K562 (cell line): Measurements from ENCODE around the gene ZNF655.
"Not testable (repeated sequence)": the region's sequence is repeated elsewhere in the genome, so short reads cannot be mapped to it uniquely, and the experiment has no call there.

ENCODE experiments used
- BACH1 ChIP-seq: fragments of 200-800 bp; sonication (Bioruptor generic); IDR thresholded peaks from 2 replicates; pipeline ENCODE4 v1.6.1; 2016; ENCODE audit warnings: missing genetic modification characterization, missing compliant biosample characterization
- EP300 ChIP-seq: IDR thresholded peaks from 2 replicates; pipeline ENCODE4 v1.6.1; 2012; ENCODE audit warnings: low read length, improper control_type of control experiment
- GATA2 ChIP-seq: sonication (generic); formaldehyde crosslinking; IDR thresholded peaks from 2 replicates; pipeline ENCODE4 v1.4.0; 2020; ENCODE audit warnings: mild to moderate bottlenecking, missing genetic modification reagents
- JUN ChIP-seq, 2 experiments: sonication (generic) in 1 of 2; formaldehyde crosslinking in 1 of 2; IDR thresholded peaks; 2 replicates each; pipeline versions ENCODE4 v1.6.1 to v1.8.0; 2012 to 2022; ENCODE audit warnings: borderline replicate concordance in 2 of 2, mild to moderate bottlenecking in 2 of 2, improper control_type of control experiment in 1 of 2, low read depth in 1 of 2, low read length in 1 of 2, missing genetic modification reagents in 1 of 2
- MTA2 ChIP-seq: fragments of 450-650 bp; IDR thresholded peaks from 2 replicates; pipeline ENCODE4 v1.6.1; 2016; ENCODE audit warnings: low read depth
- NCOR1 ChIP-seq: fragments of 450-650 bp; IDR thresholded peaks from 2 replicates; pipeline ENCODE4 v1.6.1; 2016; ENCODE audit warnings: mild to moderate bottlenecking, moderate library complexity
- NFRKB ChIP-seq: fragments of 450-650 bp; IDR thresholded peaks from 2 replicates; pipeline ENCODE4 v1.6.1; 2016; ENCODE audit warnings: low read depth
- POLR2B ChIP-seq: fragments of 450-650 bp; IDR thresholded peaks from 2 replicates; pipeline ENCODE4 v1.6.1; 2018; ENCODE audit warnings: low read depth; ENCODE audit not compliant: partially characterized antibody
- SAP30 ChIP-seq: fragments of 200-600 bp; sonication (generic); IDR thresholded peaks from 2 replicates; pipeline ENCODE4 v1.6.1; 2012; ENCODE audit warnings: borderline replicate concordance, low read depth, mild to moderate bottlenecking, moderate library complexity, low read length, control low read depth, inconsistent platforms; ENCODE audit not compliant: insufficient read depth, poor library complexity, severe bottlenecking
- ZFP36 ChIP-seq: fragments of 150-350 bp; IDR thresholded peaks from 2 replicates; pipeline ENCODE4 v1.6.1; 2018; ENCODE audit warnings: low read length, low read depth; ENCODE audit not compliant: partially characterized antibody
- ZNF561 ChIP-seq: fragments of 450-650 bp; formaldehyde crosslinking; conservative IDR thresholded peaks from 2 replicates; pipeline ENCODE4 v1.4.0; 2020; ENCODE audit warnings: mild to moderate bottlenecking, moderate library complexity
- TF ChIP-seq, protein P1 (sequence below): sonication (generic); formaldehyde crosslinking; IDR thresholded peaks from 2 replicates; pipeline ENCODE4 v1.8.1; 2022; ENCODE audit warnings: missing genetic modification reagents

DNA sequence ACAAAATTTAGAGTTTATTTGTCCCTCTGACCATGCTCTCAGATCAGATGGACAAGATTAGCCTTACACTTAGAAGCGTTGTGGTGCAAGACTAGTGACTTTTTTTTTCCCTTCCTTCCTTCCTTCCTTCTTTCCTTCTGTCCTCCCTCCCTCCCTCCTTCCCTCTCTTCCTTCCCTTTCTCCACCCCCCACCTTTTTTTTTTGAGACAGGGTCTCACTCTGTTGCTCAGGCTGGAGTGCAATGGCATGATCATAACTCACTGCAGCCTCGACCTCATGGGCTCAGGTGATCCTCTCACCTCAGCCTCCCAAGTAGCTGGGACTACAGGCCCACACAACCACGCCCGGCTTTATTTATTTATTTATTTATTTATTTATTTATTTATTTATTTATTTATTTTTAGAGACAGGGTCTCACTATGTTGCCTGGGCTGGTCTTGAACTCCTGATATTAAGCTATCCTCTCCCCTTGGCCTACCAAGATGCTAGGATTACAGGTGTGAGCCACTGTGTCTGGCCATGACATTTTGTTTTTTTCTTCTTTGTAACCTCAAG, 22.4 kb downstream of the ZNF655 start:
- TF ChIP-seq ZFP36; MTA2; NFRKB; BACH1 (tag); EP300; GATA2 (CRISPR knock-in tag); NCOR1; ZNF561 (CRISPR knock-in tag); POLR2B; SAP30; JUN (IDR thresholded peaks at IDR 0.05; ENCODE audit: borderline replicate concordance, low read depth, low read length); JUN (CRISPR knock-in tag; IDR thresholded peaks at IDR 0.05; ENCODE audit: borderline replicate concordance): not testable (repeated sequence)
- TF ChIP-seq, protein P1, sequence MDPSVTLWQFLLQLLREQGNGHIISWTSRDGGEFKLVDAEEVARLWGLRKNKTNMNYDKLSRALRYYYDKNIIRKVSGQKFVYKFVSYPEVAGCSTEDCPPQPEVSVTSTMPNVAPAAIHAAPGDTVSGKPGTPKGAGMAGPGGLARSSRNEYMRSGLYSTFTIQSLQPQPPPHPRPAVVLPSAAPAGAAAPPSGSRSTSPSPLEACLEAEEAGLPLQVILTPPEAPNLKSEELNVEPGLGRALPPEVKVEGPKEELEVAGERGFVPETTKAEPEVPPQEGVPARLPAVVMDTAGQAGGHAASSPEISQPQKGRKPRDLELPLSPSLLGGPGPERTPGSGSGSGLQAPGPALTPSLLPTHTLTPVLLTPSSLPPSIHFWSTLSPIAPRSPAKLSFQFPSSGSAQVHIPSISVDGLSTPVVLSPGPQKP (CRISPR knock-in tag) = not testable (repeated sequence)
